Thyroid gland (tissue), 4 donors: ENCODE measurements around the gene PSD2. TPM values are rescaled to one million over a fixed set of nuclear protein-coding genes. Genes with fewer than 3 reads are reported as not detected.

Experiments used
- DNase-seq, 2 donors: peaks; one replicate each; pipeline ENCODE4 v3.0.0-alpha.2; 2019
- H3K27ac ChIP-seq, 3 donors: fragments of 200-600 bp; sonication (generic); 1 replicate in 2 of 3; 2 replicates in 1 of 3; pipeline ENCODE4 v1.5.1; 2016 to 2019; ENCODE audit warnings: mild to moderate bottlenecking in 1 of 3, moderate library complexity in 1 of 3
- H3K27me3 ChIP-seq: fragments of 200-600 bp; sonication (generic); one replicate; pipeline ENCODE4 v1.5.1; 2019
- H3K36me3 ChIP-seq, 2 donors: fragments of 200-600 bp; sonication (generic); one replicate each; pipeline ENCODE4 v1.5.1; 2016 to 2019
- H3K4me1 ChIP-seq, 2 donors: fragments of 200-600 bp; sonication (generic); one replicate each; pipeline ENCODE4 v1.5.1; 2017 to 2019
- H3K4me3 ChIP-seq, 3 donors: fragments of 200-600 bp; sonication (generic); replicated peaks in 1 of 3; 1 replicate in 2 of 3; 2 replicates in 1 of 3; pipeline ENCODE4 v1.5.1; 2016; ENCODE audit warnings: mild to moderate bottlenecking in 1 of 3
- H3K9me3 ChIP-seq: fragments of 200-600 bp; sonication (generic); one replicate; pipeline ENCODE4 v1.5.1; 2017
- POLR2A ChIP-seq, 2 donors: fragments of 450-650 bp; IDR thresholded peaks; one replicate each; pipeline ENCODE4 v1.6.1; 2017; ENCODE audit warnings: antibody characterized with exemption in 2 of 2, mild to moderate bottlenecking in 2 of 2, moderate library complexity in 1 of 2
- WGBS, 2 donors: methylation state at CpG; one replicate each; pipeline ENCODE4 v1.1.5; 2017; 5-methylcytosine and 5-hydroxymethylcytosine counted together
- intact Hi-C: fragments of 100-400 bp; cut with DNase I; formaldehyde crosslinking; loops from one replicate; pipeline ENCODE4 v1.15.1; 2023
- total RNA-seq, 4 donors: library from RNA; depleted of rRNA; stranded (reverse); fragments of >200 nt; gene quantifications; one replicate each; pipeline ENCODE4 v1.2.3, GENCODE V29; 2016
- TF ChIP-seq, protein P1 (sequence below), 6 experiments: fragments of 200-600 bp in 3 of 6; fragments of 450-650 bp in 3 of 6; sonication (generic) in 3 of 6; IDR thresholded peaks; one replicate each; pipeline ENCODE4 v1.5.1; 2016 to 2019; ENCODE audit warnings: antibody characterized with exemption in 6 of 6, mild to moderate bottlenecking in 2 of 6, inconsistent platforms in 1 of 6, moderate library complexity in 1 of 6

The PSD2 gene
- total RNA-seq, 4 donors from 2014 or later, result 0.11 to 0.67 (median 0.13) TPM; not detected in 1

DNA sequence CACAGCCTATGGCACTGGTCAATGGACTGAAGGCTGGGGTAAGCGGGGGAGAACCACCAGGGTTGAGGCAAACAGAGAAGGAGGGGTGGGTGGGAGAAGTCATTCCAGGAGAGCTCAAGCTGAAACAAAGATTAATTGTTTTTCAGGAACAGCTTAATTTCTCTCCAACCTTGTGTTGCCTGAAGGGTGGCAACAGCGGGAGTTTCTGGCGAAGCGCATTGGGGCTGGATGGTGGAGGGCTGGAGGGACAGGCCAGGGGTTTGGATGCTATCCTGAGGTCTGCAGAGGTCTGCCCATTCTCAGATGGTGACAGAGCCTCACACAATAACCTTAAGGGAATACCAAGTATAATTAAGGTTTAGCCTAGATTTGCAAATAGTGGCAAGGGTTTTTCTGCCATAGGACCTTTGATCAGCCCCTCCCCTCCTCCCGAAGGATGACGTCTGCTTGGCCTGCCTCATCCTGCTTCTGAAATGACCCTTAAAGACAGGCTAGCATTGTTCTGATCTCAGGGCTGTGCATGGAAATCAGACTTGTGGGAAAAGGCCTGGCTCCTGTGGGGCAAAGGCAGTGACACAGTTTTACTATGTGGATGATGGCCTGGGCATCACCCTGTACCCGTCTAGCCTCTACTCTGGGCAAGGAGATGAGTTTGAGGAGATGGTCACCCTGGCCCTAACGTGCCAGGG is 32.7 kb downstream of the PSD2 start:
- no peak overlapping the region for H3K4me3 ChIP-seq
- WGBS, 2 donors, result 73 to 74% methylated on average over 8 of the region's 8 CpGs
- no peaks in the 10 kb centered on the region for H3K36me3 ChIP-seq
- intact Hi-C loops, result no loop called here
- H3K27ac ChIP-seq, result no peak overlapping the region
- H3K9me3 ChIP-seq, result no peaks in the 10 kb centered on the region
- no peaks in the 10 kb centered on the region for H3K4me1 ChIP-seq
- TF ChIP-seq POLR2A (IDR thresholded peaks at IDR 0.05), result no peak
- TF ChIP-seq, protein P1, sequence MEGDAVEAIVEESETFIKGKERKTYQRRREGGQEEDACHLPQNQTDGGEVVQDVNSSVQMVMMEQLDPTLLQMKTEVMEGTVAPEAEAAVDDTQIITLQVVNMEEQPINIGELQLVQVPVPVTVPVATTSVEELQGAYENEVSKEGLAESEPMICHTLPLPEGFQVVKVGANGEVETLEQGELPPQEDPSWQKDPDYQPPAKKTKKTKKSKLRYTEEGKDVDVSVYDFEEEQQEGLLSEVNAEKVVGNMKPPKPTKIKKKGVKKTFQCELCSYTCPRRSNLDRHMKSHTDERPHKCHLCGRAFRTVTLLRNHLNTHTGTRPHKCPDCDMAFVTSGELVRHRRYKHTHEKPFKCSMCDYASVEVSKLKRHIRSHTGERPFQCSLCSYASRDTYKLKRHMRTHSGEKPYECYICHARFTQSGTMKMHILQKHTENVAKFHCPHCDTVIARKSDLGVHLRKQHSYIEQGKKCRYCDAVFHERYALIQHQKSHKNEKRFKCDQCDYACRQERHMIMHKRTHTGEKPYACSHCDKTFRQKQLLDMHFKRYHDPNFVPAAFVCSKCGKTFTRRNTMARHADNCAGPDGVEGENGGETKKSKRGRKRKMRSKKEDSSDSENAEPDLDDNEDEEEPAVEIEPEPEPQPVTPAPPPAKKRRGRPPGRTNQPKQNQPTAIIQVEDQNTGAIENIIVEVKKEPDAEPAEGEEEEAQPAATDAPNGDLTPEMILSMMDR (IDR thresholded peaks at IDR 0.05), result no peak
- no peaks in the 10 kb centered on the region for H3K27me3 ChIP-seq
- DNase-seq, result no peak

DNA sequence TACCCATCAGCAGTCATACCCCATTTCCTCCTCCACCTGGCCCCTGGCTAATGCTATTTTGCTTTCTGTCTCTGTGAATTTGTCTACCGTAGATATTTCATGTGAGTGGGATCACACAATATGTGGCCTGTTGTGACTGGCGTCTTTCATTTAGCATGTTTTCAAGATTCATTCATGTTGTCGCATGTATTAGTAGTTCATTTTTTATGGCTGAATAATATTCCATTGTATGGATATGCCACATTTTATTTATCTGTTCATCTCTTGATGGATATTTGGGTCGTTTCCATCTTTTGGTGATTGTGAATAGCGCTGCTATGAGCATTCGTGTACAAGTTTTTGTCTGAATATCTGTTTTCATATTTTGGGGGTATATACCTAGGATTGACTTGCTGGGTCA is 33.9 kb downstream of the PSD2 start:
- no peak overlapping the region for H3K4me3 ChIP-seq
- no peaks in the 10 kb centered on the region for H3K9me3 ChIP-seq
- H3K36me3 ChIP-seq, result no peaks in the 10 kb centered on the region
- TF ChIP-seq, protein P1 (IDR thresholded peaks at IDR 0.05), result no peak
- no peak for TF ChIP-seq POLR2A (IDR thresholded peaks at IDR 0.05)
- no peaks in the 10 kb centered on the region for H3K4me1 ChIP-seq
- no peak for DNase-seq
- no peaks in the 10 kb centered on the region for H3K27me3 ChIP-seq
- WGBS, 2 donors, result 90 to 91% methylated on average over 6 of the region's 6 CpGs
- H3K27ac ChIP-seq, result no peak overlapping the region
- intact Hi-C loops, result no loop called here

DNA sequence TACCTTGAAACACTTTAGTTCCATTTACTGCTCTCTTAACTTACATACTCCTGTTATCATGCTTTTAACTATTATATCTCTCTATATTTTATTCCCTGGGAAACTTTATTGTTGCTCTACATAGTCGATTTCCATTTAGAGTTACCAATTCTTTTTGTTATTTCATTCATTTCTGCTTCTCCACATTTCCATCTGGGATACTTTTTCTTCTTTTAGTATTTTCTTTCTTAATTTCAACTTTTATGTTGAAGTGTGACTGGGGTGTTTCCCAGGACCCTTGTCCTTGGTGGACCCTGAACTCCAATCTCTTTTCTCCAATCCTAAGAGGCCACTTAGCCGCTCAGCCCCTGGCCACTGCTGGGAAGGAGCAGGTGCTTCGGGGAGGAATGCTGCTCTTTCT is 36.0 kb downstream of the PSD2 start:
- 56 to 70% methylated on average over 3 of the region's 3 CpGs for WGBS, 2 donors
- DNase-seq, result no peak
- intact Hi-C loops, result no loop called here
- Histone ChIP-seq H3K9me3 (no peaks in the 10 kb centered on the region), H3K27ac (no peak overlapping the region), H3K27me3 (no peaks in the 10 kb centered on the region), H3K36me3 (no peaks in the 10 kb centered on the region), H3K4me1 (no peaks in the 10 kb centered on the region), H3K4me3 (no peak overlapping the region)
- TF ChIP-seq POLR2A (IDR thresholded peaks at IDR 0.05), result no peak
- TF ChIP-seq, protein P1 (IDR thresholded peaks at IDR 0.05), result no peak

DNA sequence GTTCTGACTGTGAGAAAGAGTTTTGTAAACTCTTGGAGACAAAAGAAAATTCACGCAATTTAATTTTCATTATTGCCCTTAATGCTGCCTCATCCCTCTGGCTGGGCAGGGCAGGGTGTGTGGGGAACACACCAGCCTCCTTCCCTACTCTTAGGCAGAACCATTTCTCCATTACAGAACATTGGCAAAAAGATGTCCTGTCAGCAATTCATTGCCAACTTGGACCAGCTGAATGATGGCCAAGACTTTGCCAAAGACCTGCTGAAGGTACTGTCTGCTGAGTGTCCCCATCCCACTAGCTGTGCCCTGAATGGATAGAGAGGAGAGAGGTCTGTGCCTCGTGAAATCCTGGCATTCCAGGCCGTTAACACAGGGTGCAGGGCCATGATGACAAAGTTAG is 37.9 kb downstream of the PSD2 start:
- intact Hi-C loops, result no loop called here
- TF ChIP-seq, protein P1 (IDR thresholded peaks at IDR 0.05), result no peak
- TF ChIP-seq POLR2A (IDR thresholded peaks at IDR 0.05), result no peak
- Histone ChIP-seq H3K27ac (no peak overlapping the region), H3K9me3 (no peaks in the 10 kb centered on the region), H3K4me1 (no peaks in the 10 kb centered on the region), H3K4me3 (no peak overlapping the region), H3K36me3 (no peaks in the 10 kb centered on the region), H3K27me3 (no peaks in the 10 kb centered on the region)
- DNase-seq, result no peak
- WGBS, 2 donors, result 67 to 78% methylated on average over 3 of the region's 3 CpGs

DNA sequence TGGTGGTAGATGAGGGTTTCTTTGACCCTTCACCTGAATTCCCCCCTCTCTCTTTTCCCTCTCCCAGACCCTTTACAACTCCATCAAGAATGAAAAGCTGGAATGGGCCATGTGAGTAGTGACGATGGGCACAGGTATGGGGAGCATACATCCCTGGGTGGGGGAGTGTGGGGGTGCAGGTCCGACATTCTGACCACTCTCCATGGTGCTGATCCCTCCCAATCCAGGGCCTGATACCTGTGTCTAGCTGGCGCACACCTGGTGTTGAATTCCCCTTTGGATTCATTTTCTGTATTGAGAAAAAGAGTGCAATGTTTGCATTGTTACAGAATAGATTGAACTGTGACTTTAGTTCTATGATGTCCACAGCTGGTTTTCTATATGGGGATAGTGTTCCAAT is 40.0 kb downstream of the PSD2 start:
- Histone ChIP-seq H3K27me3 (no peaks in the 10 kb centered on the region), H3K4me1 (no peaks in the 10 kb centered on the region), H3K9me3 (no peaks in the 10 kb centered on the region), H3K4me3 (no peak overlapping the region), H3K36me3 (no peaks in the 10 kb centered on the region), H3K27ac (no peak overlapping the region)
- DNase-seq, result no peak
- TF ChIP-seq, protein P1 (IDR thresholded peaks at IDR 0.05), result no peak
- TF ChIP-seq POLR2A (IDR thresholded peaks at IDR 0.05), result no peak
- 42% methylated on average over 3 of the region's 3 CpGs for WGBS, 2 donors
- intact Hi-C loops, result no loop called here
